GM19099 (cell line): ENCODE results near the gene PTCH1.

Source experiments
- POLR2A ChIP-seq: IDR thresholded peaks from 3 replicates; pipeline ENCODE4 v1.6.1; 2011; ENCODE audit warnings: low read depth; ENCODE audit not compliant: insufficient read length; ENCODE audit errors: extremely low read depth

PTCH1 gene

DNA sequence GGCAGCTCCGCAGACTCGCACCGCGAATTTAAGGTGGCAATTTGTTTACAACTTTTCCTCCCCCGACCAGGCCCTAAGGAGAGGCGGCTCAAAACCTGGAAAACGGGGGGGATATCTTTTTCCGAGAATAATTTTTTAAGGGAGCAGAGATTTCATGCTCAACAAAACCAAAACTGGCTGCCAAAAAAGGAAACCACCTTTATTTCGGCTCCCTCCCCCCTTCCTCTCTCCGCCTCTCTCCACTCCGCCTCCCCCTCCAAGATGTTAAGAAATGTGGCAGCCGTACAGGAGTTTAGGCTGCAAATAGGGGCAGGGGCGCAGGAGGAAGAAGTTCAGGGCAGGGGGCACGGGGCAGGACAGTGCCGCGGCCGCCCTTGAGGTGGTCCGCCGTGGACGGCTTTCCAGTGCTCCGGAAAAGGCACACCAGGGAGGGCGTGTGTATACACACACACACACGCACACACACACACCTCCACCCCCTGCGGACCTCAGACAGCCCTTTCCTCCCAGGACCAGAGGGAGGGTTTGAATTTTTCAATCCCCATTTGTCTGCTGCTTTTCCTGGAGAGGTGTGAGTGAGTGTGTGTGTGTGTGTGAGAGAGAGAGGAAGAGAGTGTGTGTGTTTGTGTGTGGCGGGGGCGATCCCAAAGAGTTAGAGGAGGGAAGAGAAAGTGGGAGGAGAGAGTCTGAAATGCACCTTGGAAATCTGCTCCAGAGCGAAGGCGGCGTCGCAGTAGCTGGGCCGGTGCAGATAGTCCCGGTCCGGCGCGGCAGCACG, 9.1 kb downstream of the PTCH1 start:
- no peak for TF ChIP-seq POLR2A

DNA sequence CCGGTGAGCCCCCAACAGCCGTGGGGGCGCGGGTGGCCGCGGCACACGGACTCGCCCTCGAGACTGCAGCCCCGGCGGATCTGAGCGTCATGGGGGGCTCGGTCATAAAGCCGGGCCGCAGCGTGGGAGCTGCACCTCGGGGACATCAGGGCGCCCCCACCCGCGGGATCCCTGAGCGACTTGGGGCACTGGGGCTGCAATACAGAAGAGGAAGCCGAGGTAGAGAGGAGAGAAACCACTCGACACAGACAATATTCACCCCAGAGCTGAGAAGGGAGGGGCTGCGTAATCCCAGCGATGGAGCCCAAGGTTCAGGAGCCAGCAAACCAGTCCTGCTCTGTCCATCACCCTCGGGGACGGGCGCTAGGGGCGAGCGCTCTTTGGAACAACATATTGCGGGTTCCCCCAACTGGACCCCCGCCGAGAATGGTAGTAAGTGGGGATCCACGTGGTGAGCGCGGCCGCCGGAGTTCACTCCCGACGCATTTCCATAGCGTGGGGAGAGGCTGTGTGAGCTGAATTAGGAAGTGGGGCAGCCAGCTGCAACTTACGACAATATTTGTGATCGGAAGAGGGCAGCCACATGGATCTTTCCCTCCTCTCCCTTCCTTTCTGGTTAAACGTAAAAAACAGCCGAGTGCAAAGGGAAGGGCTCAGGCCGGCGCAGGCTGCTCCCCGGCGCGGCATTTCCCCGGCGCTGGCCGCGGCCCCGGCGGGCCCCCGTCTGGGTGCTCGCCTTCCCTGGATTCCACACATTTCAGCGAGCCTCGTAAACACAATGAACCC, 9.9 kb downstream of the PTCH1 start:
- peak; percentile 23 for TF ChIP-seq POLR2A

DNA sequence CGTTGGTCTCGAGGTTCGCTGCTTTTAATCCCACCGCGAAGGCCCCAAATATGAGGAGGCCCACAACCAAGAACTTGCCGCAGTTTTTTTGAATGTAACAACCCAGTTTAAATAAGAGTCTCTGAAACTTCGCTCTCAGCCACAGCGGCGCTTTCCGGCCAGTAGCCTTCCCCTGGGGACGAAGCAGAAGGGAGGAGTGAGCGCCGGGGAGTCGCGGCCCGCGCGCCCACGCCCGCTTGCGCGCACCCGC, 10.4 kb downstream of the PTCH1 start:
- peak; percentile 41 for TF ChIP-seq POLR2A

DNA sequence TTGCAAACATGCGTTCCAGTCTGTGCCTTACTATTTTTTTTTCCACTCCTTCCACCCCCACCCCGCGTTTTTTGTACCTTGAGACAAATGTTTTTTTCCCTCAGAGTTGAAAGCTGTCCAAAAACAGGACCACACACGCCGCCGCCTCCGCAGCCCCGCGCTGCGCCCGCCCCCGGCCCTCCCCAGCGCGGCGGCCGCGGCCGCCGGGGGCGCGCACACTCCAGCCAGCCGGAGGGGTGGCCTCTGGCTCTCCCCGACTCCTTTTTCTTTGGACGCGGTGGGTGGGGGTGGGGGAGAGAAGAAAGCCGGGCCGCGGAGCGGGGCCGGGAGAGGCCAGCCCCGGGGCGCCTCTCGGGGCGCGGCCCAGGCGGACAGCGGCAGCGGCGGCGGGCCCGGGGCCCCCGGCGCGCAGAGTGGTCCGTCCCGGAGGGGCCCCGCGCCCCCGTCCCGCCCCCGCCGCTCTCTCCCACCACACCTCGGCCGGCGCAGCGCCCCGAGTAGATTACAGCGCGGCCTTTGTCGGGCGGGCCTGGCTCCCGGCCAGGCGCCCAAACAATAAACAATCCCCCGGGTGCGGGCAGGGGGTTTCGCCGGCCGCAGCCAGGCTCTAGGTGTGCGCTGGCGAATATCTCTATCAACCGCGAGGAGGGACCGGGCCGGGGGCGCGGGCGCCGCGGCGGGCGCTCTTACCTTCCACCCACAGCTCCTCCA, 10.9 kb downstream of the PTCH1 start:
- no peak for TF ChIP-seq POLR2A

DNA sequence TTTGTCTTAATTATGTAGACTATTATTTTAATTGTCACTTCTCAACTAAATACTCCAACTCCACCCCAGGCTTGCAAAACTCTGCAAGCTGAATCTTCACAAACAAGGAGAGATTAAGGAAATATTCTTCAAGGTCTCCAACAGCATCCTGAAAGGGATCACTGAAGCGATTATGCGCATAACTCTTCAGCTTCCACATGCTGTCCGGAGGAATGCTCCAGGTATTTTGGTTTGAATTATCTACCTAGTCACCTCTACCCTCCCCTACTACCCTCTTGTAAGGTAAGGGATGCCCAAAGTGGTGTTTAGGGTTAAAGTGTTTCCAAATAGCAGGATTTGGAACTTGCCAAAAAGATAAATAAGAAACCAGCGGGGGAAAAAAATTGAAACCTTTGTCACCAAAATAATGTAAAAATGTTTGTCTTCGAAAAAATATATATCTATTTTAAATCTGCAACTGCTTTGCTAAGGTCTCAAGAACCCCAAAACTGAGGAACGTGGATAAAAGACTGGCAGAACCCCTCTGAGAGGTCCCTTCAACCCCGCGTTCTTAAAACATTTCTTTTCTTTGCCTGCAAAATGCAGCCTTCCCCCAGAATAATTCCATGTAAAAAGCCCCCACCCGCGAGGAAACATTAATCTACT, 11.6 kb downstream of the PTCH1 start:
- no peak for TF ChIP-seq POLR2A

DNA sequence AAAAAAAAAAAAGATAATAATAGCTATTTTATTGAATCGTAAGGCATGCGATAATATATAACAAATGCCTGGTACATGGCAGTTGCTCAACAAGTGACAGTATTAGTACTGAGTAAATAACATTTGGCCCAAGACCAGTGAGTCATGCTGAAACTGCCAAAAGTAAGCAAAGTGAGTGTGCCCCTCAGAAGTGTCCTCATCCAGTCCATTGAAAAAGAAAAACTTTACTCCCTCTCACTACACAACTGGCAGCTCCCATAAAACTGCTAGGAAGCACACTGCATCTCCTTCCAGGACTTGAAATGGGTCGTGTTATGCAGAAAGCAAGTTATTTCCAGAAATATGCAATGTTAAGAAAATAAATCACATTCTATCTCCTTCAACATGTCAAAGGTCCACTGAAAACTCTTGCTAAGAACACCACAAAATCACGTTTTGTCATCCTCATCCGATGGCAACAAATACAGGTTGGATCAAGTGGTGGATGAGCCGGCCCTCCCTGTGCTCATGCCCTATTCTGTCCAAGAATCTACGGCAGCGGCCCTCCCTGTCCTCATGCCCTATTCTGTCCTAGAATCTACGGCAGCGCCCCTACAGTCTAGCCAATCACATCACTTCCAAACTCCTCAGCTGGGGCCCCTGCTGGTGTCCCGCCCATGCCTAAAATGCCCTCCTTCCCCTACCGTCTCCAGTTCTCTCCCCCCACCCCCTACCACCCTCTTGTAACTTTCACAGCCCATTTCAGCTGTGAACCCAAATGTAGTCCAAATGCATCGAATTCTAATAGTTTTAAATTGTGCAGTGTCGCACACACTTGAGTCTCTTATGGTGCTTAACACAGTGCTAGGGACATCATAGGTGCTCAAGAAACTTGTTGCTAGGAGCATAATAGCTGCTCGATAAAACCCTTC, 12.5 kb downstream of the PTCH1 start:
- no peak for TF ChIP-seq POLR2A

DNA sequence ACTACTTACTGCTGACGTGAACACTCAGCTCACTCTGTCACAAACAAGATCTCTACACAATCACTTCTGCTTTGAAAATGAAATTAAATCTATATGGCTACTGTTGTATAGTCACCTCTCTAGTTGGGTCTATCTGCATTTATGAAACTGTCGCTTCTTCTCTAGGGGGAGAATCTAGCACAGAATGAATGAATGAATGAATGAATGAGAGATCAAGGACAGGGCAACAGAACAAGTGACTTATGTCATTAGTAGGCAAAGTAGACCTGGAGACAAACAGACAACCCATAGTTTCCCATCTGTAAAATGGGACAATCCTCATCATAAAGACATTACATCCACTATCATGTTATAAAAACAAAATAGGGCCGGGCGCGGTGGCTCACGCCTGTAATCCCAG, 13.4 kb downstream of the PTCH1 start:
- TF ChIP-seq POLR2A, result no peak

DNA sequence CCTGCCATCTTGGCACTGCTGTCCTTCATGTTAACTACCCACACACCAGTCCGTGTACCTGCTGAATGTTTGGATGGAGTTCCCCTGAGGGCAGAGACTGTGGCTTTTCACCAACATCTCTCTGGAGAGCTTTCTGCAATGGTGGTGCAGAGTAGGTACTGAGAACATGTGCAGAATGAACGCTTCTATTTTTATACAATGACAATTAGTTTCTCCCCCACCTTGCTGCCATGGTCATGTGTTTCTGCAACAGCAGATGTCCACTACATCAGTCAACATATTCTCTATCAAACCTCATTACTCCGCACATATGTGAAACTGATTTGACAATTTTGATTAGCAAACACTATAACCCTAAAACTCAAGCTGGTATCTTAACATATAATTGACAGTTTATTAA, 14.5 kb downstream of the PTCH1 start:
- no peak for TF ChIP-seq POLR2A

DNA sequence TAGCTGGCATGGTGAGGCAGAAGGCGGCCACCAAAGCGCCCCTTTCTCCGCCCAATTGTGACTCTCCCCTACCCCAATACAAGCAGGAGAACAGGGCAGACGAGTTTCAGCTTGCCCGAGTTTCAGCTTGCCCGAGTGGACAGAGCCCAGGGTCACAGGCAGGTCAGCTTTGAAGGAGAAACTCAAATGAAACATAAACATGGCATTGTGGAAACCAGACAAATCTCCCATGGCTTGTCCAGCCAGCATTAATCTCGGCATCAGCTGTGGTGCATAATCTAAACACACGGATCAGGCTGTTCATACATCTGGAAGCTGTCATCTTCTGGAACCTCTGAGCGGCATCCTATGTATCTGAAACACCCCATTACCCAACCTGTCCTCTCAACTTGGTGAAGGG, 16.9 kb downstream of the PTCH1 start:
- no peak for TF ChIP-seq POLR2A

DNA sequence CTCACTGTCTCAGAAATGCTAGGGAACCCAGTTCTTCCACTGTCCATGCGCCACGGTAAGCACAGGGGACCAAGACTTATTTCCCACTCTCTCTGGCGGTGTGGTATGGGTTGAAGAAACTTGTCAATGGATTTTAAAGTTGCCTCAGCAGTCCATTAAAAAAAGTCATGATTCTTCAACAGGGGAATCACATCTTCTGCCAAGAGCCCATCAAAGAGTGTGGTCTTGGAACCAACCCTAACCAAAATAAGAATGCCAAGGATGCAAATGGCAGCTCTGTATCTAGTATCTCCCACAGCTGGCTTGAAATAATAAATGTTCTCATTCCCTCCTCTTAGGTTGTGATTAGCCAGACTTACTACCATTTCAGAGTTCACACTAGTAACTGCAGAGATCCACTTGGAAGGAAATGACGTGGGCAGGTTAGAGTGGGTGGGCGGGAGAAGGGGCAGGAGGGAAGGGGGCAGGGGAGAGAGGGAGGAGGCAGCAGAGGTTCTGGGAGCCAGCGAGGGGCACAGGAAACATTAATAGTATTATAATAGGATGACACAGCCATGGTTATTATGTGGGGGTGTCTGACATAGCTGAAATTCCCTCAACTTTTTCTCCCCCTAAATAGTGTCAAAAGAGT, 17.6 kb downstream of the PTCH1 start:
- TF ChIP-seq POLR2A, result no peak

DNA sequence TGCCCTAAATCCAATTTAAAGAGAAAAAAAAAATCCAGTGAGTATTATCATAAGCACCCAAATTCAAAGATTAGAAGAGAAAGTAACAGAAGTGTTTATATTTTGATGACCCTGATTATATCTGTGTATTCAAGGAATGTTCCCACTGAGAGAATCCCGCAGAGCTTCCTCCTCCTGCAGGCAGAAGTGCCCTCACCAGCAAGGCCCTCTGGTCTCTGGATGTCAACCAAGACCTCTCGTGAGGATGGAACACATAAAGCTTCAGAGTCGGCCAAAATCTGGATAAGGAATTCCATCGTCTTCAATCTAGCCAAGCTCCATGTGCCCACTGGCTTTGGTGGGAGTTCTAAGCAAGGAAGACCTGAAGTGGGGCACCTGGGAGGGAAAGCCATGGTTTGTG, 18.1 kb downstream of the PTCH1 start:
- TF ChIP-seq POLR2A, result no peak

DNA sequence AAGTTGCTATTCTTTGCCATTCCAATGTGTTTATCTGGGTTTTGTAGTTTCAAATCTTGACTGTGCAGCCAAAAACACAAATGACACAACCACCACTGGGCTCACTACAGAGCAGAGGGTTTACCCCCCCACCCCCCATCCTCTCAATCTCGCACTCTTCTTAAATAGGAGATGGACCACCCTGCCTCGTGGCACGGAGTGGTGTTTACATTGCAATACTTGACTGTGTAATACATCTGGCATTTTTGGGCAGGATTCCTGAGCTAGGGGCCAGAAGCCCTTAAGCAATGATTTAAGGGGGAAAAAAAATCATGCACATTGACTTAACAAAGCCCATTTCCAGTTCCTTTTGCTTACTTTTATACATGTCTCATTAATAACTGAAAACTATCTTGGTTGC, 19.0 kb downstream of the PTCH1 start:
- no peak for TF ChIP-seq POLR2A

DNA sequence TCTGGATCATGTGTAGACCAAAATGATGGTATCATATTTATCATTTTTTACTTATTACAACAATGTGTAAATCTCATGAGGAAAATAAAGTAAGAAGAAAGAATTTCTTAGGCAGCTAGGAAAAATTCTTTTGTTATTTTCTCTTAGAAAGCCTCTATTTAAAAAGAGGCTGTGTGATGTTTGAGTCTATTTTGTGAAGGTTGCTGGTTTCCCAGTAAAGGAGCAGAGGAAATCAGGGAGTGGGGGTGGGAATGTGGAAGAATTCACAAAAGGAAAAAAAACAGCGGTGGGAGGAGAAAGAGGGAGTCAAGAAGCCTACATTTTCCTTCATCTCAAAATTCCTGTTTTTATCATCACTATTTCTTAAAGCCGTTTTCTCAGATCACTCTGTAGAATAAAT, 20.1 kb downstream of the PTCH1 start:
- no peak for TF ChIP-seq POLR2A

DNA sequence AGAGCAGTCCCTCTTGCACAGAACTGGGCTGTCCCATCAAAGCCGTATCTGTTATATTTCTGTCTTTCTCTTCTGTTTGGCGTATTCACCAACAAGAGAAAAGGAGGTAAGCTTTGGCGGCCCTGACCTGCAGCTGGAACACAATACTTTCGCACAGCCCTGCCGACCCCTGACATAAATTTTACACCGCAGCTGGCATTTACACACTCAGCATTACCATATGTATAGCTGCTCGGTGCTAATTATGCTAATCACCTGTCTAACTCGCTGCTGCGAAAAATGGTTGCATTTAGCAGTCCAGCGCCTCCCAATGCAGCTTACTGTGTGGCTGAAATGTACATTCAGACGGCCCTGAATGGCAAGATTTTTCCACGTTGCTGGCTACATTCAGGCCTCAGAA, 20.8 kb downstream of the PTCH1 start:
- TF ChIP-seq POLR2A, result no peak

DNA sequence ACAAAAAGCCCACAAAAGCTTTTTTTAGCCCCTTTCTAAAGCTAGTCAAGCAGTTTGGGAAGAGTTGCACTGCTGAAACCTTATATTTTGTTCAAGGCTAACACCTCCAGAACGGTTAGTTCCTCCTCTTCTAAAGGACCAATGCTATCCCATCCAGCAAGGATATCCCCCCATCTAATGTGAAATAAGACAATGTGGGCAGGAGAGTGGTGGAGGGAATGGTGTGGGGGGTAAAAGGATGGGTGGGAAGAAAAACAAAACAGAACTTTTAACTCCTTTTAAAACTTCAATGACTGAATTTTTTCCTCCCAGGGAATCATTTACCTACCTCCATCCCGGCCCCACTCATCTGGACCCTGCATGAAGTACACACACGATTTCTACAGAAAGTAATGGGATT, 21.2 kb downstream of the PTCH1 start:
- no peak for TF ChIP-seq POLR2A
